ENCODE measurements around the gene CHAF1A.
A peak's percentile ranks its signal among the peaks of the same experiment; 100 is the strongest.

The CHAF1A gene

DNA sequence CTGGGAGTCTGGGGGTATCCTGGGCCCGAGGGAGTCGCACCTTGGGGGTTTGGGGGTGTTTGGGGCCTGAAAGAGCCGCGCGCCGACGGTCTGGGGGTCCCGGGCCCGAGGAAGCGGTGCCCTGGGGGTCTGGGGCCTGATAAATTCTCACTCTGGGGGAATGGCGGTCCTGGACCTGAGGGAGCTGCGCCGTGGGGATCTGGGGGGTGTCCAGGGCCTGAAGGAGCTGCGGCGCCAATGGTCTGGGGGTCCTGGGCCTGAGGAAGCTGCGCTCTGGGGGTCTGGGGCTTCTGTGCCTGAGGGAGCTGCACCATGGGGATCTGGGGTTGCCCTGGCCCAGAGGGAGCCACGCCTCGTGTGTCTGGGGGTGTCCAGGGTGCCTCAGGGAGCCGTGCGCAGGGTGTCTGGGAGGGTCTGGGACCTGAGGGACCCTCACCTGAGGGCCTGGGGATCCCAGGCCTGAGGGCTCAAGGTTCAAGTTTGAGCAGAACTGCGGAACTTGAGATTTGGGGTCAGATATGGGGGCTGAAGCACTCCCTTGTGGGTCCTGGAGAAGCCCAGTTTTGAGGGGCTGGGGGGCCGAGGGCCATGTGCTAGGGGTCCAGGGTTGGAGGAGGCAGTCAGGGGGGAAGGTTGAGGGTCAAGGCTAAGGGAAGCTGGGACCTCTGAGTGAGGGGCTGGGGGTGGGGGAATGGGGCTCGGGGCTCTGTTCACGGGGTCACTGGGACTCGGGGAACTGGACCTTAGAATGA lies 70.7 kb downstream of the CHAF1A start:
- peak overlapping the region; percentile 81 for H3K27ac ChIP-seq
- TF ChIP-seq ZFX (IDR thresholded peaks at IDR 0.05) = no peak
- TF ChIP-seq, protein P1, sequence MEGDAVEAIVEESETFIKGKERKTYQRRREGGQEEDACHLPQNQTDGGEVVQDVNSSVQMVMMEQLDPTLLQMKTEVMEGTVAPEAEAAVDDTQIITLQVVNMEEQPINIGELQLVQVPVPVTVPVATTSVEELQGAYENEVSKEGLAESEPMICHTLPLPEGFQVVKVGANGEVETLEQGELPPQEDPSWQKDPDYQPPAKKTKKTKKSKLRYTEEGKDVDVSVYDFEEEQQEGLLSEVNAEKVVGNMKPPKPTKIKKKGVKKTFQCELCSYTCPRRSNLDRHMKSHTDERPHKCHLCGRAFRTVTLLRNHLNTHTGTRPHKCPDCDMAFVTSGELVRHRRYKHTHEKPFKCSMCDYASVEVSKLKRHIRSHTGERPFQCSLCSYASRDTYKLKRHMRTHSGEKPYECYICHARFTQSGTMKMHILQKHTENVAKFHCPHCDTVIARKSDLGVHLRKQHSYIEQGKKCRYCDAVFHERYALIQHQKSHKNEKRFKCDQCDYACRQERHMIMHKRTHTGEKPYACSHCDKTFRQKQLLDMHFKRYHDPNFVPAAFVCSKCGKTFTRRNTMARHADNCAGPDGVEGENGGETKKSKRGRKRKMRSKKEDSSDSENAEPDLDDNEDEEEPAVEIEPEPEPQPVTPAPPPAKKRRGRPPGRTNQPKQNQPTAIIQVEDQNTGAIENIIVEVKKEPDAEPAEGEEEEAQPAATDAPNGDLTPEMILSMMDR (conservative IDR thresholded peaks at IDR 0.05) = no peak

DNA sequence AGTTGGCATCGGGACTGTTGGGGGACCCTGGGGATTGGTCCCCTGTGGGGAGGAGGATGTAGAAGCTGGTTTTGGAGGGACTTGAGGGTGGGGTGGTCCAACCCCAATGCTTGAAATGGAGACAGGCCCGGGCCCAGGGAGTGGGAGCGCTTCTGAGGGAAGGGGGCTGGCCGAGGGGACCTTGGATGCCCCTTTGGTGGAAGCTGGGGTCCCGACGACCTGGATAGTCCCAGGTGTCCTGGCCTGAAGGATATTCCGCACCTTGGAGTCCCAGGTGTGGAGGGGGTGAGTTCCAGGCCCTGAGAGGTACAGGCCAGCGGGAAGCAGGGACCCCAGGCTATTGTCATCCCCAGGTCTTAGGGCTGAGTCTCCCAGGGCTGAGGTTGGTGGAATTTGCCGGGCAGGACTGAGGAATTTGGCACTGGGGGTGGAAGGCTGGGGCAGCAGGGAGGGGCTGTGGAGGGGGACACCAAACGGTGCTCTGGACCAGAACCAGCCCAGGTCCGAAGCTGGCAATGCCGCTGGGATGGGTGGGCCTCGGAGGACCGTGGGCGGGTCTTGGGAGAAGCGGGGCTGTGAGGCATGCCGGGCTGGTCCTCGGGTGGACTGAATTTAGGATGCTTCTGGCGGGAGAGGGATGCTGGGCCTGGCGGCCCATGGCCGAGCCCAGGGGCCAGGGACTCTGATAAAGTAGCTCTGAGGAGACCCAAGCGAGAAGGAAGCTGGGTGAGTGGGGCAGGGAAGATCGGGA lies 71.5 kb downstream of the CHAF1A start:
- TF ChIP-seq, protein P1 (conservative IDR thresholded peaks at IDR 0.05) = no peak
- TF ChIP-seq ZFX (IDR thresholded peaks at IDR 0.05) = no peak
- no peak overlapping the region; the same call in 1 of the 2 replicates for H3K27ac ChIP-seq

DNA sequence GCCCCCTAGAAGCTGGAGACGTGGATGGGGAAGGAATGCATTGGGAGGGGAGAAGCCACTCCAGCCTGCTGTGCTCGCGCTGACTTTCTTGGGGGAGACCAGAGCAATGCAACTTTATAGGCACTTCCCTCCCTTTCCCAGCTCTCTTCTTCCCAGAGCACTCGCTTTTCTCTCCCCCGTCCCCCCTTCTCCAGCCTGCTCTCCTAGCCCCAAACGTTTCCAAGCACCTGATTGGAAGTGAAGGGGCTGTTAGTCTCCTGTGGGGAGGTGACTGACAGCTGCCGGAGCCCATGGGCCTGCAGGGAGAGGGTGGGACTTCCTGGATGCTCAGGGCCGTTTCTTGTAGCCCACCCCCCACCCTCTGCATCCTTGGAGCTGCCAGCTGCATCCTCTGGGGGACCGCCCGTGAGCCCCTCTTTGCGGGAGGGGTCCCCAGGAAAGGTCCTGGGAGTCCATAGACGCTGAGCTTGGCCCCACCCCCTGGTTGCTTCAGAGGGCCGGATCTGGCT lies 72.1 kb downstream of the CHAF1A start:
- H3K27ac ChIP-seq = no peak overlapping the region
- TF ChIP-seq, protein P1 (conservative IDR thresholded peaks at IDR 0.05) = no peak
- TF ChIP-seq ZFX (IDR thresholded peaks at IDR 0.05) = no peak

DNA sequence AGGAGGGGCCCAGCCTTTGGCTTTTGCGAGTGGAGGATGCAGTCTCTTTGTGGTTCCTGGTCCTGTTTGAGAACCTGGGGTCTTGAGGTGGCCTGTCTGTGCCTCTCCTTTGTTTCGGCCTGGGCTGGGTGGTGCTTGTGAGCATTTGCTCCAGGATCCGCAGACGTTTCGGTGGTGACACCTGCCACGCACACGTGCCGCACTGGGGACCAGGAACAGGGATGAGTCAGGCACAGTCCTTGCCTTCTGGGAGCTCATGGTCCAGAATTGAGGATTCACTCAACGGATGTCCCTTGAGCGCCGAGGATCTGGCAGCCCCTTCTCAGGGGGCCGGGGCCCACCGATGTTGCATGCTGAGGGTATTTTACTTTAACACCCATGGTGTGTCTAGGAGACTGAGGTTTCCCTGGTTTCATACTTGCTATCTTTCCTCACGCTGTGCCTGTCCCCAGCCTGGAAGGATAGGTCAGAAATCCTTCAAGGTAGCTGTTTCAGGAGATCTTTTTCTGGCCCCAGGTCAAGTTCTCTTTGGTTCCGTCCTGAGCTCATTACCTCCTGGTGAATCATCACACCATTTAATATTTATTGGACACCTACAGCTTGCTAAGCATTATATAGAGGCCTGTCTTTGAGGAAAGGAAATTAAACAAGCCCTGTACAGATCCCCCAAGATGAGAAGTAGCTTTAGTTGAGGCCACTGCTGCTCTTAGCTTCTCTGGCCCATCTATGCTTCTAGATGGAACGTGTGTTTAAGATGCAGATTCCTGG lies 74.8 kb downstream of the CHAF1A start:
- TF ChIP-seq, protein P1 (conservative IDR thresholded peaks at IDR 0.05) = no peak
- no peak for TF ChIP-seq ZFX (IDR thresholded peaks at IDR 0.05)
- H3K27ac ChIP-seq = no peak overlapping the region

DNA sequence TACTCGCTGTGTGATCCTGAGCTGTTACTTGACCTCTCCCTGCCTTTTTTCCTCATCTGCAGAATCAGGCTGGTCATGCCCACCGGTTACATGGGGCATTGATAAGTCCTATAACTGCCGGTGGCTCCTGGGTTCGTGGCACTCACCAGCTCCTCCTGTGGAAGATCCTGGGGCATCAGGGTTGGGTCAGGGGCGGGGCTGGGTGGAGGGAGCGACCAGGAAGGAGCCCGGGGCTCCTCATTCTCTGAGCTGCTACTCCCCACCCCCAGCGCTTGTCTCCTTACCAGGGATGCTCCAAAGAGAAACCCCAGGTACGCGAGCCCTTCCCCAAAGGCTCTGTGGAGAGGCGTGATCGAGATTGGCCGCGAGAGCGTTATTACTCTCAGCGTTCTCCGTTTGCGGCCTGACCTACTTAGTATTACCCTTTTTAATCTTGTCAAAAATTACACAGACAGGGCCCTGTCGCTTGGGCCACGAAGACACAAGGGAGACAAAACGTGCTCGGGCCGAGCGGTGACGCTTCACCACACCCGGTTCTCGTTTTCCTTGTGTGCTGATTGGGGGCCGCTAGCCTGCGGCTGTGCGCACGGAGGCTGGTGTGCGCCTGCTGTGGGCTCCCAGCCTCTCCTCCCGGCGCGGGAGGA lies 80.4 kb downstream of the CHAF1A start:
- H3K27ac ChIP-seq = no peak overlapping the region
- TF ChIP-seq, protein P1 (conservative IDR thresholded peaks at IDR 0.05) = no peak
- TF ChIP-seq ZFX (IDR thresholded peaks at IDR 0.05) = no peak

DNA sequence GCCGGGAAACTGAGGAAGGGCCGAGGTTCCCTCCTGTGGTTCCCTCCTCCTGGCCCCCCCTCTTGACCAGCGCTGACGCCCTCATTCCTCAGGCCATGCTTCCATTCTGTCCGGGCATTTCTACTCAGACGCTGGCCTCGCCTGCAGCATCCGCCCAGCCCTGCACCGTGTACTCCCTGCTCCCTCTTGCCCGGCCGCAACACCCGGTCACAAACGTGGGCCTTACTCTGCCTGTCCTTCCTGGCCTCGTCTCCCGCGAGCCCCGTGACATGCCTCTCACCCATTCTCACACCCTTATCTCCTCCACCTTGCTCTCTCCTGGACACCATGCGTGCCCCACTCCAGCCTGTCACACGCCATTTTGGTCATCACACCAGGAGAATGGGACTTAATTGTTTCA lies 80.9 kb downstream of the CHAF1A start:
- TF ChIP-seq, protein P1 (conservative IDR thresholded peaks at IDR 0.05) = no peak
- no peak for TF ChIP-seq ZFX (IDR thresholded peaks at IDR 0.05)
- H3K27ac ChIP-seq = no peak overlapping the region
